OCI-LY1 (cell line): Measurements from ENCODE around the gene CDC73.

Source experiments
- EZH2 ChIP-seq: fragments of 200-600 bp; sonication (generic), shearing (Covaris generic); IDR thresholded peaks from 2 replicates; pipeline ENCODE4 v1.8.0; 2017; ENCODE audit warnings: borderline replicate concordance, mixed run types, mild to moderate bottlenecking, antibody characterized with exemption, low read length, moderate library complexity, mixed read lengths
- TF ChIP-seq, protein P1 (sequence below): fragments of 200-600 bp; sonication (generic), shearing (Covaris generic); IDR thresholded peaks from 2 replicates; pipeline ENCODE4 v1.5.1; 2017; ENCODE audit warnings: mild to moderate bottlenecking, antibody characterized with exemption, low read length, moderate library complexity, mixed read lengths

DNA sequence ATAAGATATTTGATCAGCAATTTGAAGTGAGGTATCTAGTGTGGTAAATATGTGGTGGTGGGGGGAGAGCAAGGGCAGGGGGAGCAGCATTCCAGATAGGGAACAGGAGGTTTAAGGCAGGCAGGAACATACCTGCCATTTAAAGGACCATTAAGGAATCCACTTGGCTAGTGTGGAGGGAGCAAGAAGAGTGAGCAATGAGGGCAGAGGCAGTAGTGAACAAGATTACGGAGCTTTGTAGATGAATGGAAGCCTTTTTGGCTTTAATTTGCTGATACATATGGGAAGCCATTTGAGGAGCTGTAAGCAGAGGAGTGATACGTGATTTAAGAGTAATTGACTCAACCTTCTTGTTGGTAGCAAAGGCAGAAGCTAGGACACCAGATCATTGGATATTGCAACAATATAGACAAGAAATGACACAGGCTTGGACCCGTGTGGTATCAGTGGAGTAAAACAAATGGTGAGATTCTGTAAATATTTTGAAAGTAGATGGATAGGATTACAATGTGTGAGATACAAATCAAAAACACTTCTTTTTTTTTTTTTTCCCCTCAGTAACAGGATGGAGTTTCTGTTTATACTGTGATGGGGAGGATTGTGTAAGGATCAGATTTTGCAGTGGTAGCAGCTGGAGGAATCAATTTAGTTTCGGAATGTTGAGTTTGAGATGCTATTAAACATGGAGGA lies 138.4 kb downstream of the CDC73 start:
- TF ChIP-seq, protein P1, sequence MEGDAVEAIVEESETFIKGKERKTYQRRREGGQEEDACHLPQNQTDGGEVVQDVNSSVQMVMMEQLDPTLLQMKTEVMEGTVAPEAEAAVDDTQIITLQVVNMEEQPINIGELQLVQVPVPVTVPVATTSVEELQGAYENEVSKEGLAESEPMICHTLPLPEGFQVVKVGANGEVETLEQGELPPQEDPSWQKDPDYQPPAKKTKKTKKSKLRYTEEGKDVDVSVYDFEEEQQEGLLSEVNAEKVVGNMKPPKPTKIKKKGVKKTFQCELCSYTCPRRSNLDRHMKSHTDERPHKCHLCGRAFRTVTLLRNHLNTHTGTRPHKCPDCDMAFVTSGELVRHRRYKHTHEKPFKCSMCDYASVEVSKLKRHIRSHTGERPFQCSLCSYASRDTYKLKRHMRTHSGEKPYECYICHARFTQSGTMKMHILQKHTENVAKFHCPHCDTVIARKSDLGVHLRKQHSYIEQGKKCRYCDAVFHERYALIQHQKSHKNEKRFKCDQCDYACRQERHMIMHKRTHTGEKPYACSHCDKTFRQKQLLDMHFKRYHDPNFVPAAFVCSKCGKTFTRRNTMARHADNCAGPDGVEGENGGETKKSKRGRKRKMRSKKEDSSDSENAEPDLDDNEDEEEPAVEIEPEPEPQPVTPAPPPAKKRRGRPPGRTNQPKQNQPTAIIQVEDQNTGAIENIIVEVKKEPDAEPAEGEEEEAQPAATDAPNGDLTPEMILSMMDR, result no peak
- no peak for TF ChIP-seq EZH2
